Prostate gland (tissue), 2 donors: ENCODE results near the gene PIGR. TPM values are rescaled to one million over a fixed set of nuclear protein-coding genes. Genes with fewer than 3 reads are reported as not detected.

ENCODE experiments used
- DNase-seq: peaks from one replicate; pipeline ENCODE4 v3.0.0-alpha.2; 2019; ENCODE audit warnings: low spot score
- H3K27ac ChIP-seq, 2 donors: fragments of 200-600 bp; sonication (generic); 2 replicates each; pipeline ENCODE4 v1.5.1; 2017 to 2019
- H3K27me3 ChIP-seq: fragments of 200-600 bp; sonication (generic); replicated peaks from 2 replicates; pipeline ENCODE4 v1.5.1; 2019; ENCODE audit not compliant: insufficient read depth
- H3K36me3 ChIP-seq, 2 donors: fragments of 200-600 bp; sonication (generic); 1 replicate in 1 of 2; 2 replicates in 1 of 2; pipeline versions ENCODE4 v1.5.1 to v1.8.1; 2017 to 2019
- H3K4me1 ChIP-seq: fragments of 200-600 bp; sonication (generic); replicated peaks from 2 replicates; pipeline ENCODE4 v1.5.1; 2019
- H3K4me3 ChIP-seq, 2 donors: fragments of 200-600 bp; sonication (generic); 2 replicates each; pipeline ENCODE4 v1.5.1; 2017 to 2019
- H3K9me3 ChIP-seq: fragments of 200-600 bp; sonication (generic); 2 replicates; pipeline ENCODE4 v1.5.1; 2017
- CTCF ChIP-seq, 4 experiments: fragments of 200-600 bp in 2 of 4; fragments of 450-650 bp in 2 of 4; sonication (generic) in 2 of 4; IDR thresholded peaks; 1 replicate in 3 of 4; 2 replicates in 1 of 4; pipeline ENCODE4 v1.5.1; 2016 to 2019; ENCODE audit warnings: antibody characterized with exemption in 4 of 4, mild to moderate bottlenecking in 2 of 4, moderate library complexity in 2 of 4
- POLR2A ChIP-seq: fragments of 450-650 bp; IDR thresholded peaks from one replicate; pipeline ENCODE4 v1.6.1; 2016; ENCODE audit warnings: antibody characterized with exemption, mild to moderate bottlenecking
- POLR2AphosphoS5 ChIP-seq: sonication (generic); formaldehyde crosslinking; IDR thresholded peaks from one replicate; pipeline ENCODE4 v1.6.1; 2017; ENCODE audit warnings: antibody characterized with exemption
- WGBS: methylation state at CpG from one replicate; pipeline ENCODE4 v1.1.5; 2018; 5-methylcytosine and 5-hydroxymethylcytosine counted together
- intact Hi-C: fragments of 100-400 bp; cut with DNase I; formaldehyde crosslinking; loops from one replicate; pipeline ENCODE4 v1.14.2; 2022
- total RNA-seq, 2 donors: library from RNA; depleted of rRNA; stranded (reverse); fragments of >200 nt; gene quantifications; one replicate each; pipeline ENCODE4 v1.1.0, GENCODE V29; 2016

The PIGR gene
- total RNA-seq, 2 donors from 2014 or later: 1.9 to 91.7 TPM

GRCh38 chr1:206933333-206933945 is 12.8 kb downstream of the PIGR start:
- no peak for TF ChIP-seq POLR2AphosphoS5
- peak in 2 of 4 experiments; percentile 7 to 31 for TF ChIP-seq CTCF (IDR thresholded peaks at IDR 0.05)
- Histone ChIP-seq H3K4me3 (no peak overlapping the region), H3K27me3 (no peaks in the 10 kb centered on the region), H3K27ac (no peak overlapping the region), H3K9me3 (no peaks in the 10 kb centered on the region), H3K36me3 (no peaks in the 10 kb centered on the region), H3K4me1 (no peaks in the 10 kb centered on the region)
- intact Hi-C loops: no loop called here
- DNase-seq: no peak
- 78% methylated on average over 6 of the region's 8 CpGs for WGBS

GRCh38 chr1:206932177-206932576 is 14.1 kb downstream of the PIGR start:
- intact Hi-C loops: no loop called here
- DNase-seq: no peak
- H3K27me3 ChIP-seq: no peaks in the 10 kb centered on the region
- no peaks in the 10 kb centered on the region for H3K9me3 ChIP-seq
- H3K36me3 ChIP-seq: no peaks in the 10 kb centered on the region
- no peak overlapping the region for H3K27ac ChIP-seq
- H3K4me1 ChIP-seq: no peaks in the 10 kb centered on the region
- TF ChIP-seq POLR2A (no peak), POLR2AphosphoS5 (no peak), CTCF (IDR thresholded peaks at IDR 0.05) (no peak)
- no peak overlapping the region for H3K4me3 ChIP-seq
- WGBS: 70% methylated on average over 8 of the region's 8 CpGs

GRCh38 chr1:206931709-206932108 is 14.6 kb downstream of the PIGR start:
- Histone ChIP-seq H3K4me3 (no peak overlapping the region), H3K9me3 (no peaks in the 10 kb centered on the region), H3K4me1 (no peaks in the 10 kb centered on the region), H3K36me3 (no peaks in the 10 kb centered on the region), H3K27me3 (no peaks in the 10 kb centered on the region), H3K27ac (no peak overlapping the region)
- WGBS: 87% methylated on average over 6 of the region's 6 CpGs
- intact Hi-C loops: no loop called here
- TF ChIP-seq POLR2AphosphoS5 (no peak), CTCF (IDR thresholded peaks at IDR 0.05) (no peak), POLR2A (no peak)
- no peak for DNase-seq

- H3K4me1 ChIP-seq: no peaks in the 10 kb centered on the region
- no peaks in the 10 kb centered on the region for H3K27me3 ChIP-seq
- H3K4me3 ChIP-seq: no peak overlapping the region
- intact Hi-C loops: no loop called here
- H3K9me3 ChIP-seq: no peaks in the 10 kb centered on the region
- DNase-seq: no peak
- H3K27ac ChIP-seq: no peak overlapping the region
- TF ChIP-seq CTCF (IDR thresholded peaks at IDR 0.05): no peak
- no peak for TF ChIP-seq POLR2AphosphoS5
- no peak for TF ChIP-seq POLR2A
- WGBS: 73% methylated on average over 17 of the region's 17 CpGs
- H3K36me3 ChIP-seq: no peaks in the 10 kb centered on the region
Observed at GRCh38 chr1:206930210-206930798, 16.0 kb downstream of the PIGR start.

- no peak overlapping the region for H3K4me3 ChIP-seq
- H3K27ac ChIP-seq: no peak overlapping the region
- no peaks in the 10 kb centered on the region for H3K4me1 ChIP-seq
- no peaks in the 10 kb centered on the region for H3K9me3 ChIP-seq
- no peak for DNase-seq
- no peaks in the 10 kb centered on the region for H3K36me3 ChIP-seq
- intact Hi-C loops: no loop called here
- 88% methylated on average over 6 of the region's 6 CpGs for WGBS
- no peak for TF ChIP-seq POLR2AphosphoS5
- no peak for TF ChIP-seq POLR2A
- TF ChIP-seq CTCF (IDR thresholded peaks at IDR 0.05): no peak
- H3K27me3 ChIP-seq: no peaks in the 10 kb centered on the region
Observed at GRCh38 chr1:206929524-206929923, 16.7 kb downstream of the PIGR start.
